Measurements from ENCODE around the gene SLC6A4.

The SLC6A4 gene
- total RNA-seq: 0 to 0.68 (median 0.06) reads per million in 9 experiments

GRCh38 chr17:30235386-30236296 is at the start of gene SLC6A4:
Gene SLC6A4 (minus strand): TSS chr17:30235697. CDS start chr17:30221958, 13,739 bp downstream.
- ATAC-seq (replicated peaks): no peak
- H3K27ac Mint-ChIP-seq: no peak within 1 kb of the TSS

DNA sequence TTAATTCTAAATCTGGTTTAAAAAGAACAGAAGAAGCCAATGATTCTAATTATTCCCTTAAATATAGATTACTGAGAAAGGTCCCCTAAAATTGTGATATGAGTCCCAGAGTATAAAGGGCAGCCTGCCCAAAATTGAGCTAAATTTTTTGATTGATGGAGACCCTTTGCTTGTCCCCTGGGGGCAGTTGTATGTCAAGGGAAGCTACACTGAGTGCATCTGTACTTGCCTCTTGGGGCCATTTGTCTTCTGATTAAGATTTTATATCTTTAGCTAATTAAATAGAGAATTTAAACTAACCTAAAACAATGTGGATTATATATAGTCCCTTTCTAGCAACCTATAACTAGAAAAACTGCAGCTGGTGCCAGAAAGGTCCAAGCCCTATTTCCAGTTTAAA is 43.7 kb upstream of the SLC6A4 start:
- Mint-ChIP-seq H3K36me3 (ENCODE audit: insufficient read depth) (peaks cover 53% of the 10 kb centered on the region), H3K27ac (no peak overlapping the region), H3K4me3 (no peak overlapping the region), H3K27me3 (no peaks in the 10 kb centered on the region), H3K4me1 (ENCODE audit: low read depth in 2 of 2) (peaks cover 6 to 8% of the 10 kb centered on the region in 2 donors), H3K9me3 (no peaks in the 10 kb centered on the region)
- ATAC-seq (replicated peaks) (no peak), DNase-seq (no peak)

More at GRCh38 chr17:30235386-30236296, at the start of gene SLC6A4:
- peaks cover 64 to 83% of the 10 kb centered on the region in 2 donors for H3K27me3 Mint-ChIP-seq
- H3K36me3 Mint-ChIP-seq (ENCODE audit: insufficient read depth): no peaks in the 10 kb centered on the region
- no peak for DNase-seq
- peaks cover 13 to 26% of the 10 kb centered on the region in 2 donors for H3K4me1 Mint-ChIP-seq (ENCODE audit: low read depth in 2 of 2)
- peak within 1 kb of the TSS; percentile 73 to 74 for H3K4me3 Mint-ChIP-seq
- H3K9me3 Mint-ChIP-seq: no peaks in the 10 kb centered on the region

- Mint-ChIP-seq H3K27ac (no peak overlapping the region), H3K36me3 (ENCODE audit: insufficient read depth) (peaks cover 56% of the 10 kb centered on the region), H3K27me3 (no peaks in the 10 kb centered on the region), H3K4me3 (no peak overlapping the region), H3K9me3 (no peaks in the 10 kb centered on the region), H3K4me1 (ENCODE audit: low read depth in 2 of 2) (peaks cover 6 to 8% of the 10 kb centered on the region in 2 donors)
- ATAC-seq (replicated peaks): no peak
- DNase-seq: no peak
Measured at GRCh38 chr17:30278032-30278431, 42.5 kb upstream of the SLC6A4 start.

- Mint-ChIP-seq H3K4me3 (no peak overlapping the region), H3K36me3 (ENCODE audit: insufficient read depth) (peaks cover 70% of the 10 kb centered on the region), H3K4me1 (ENCODE audit: low read depth in 2 of 2) (peaks cover 6 to 8% of the 10 kb centered on the region in 2 donors), H3K27ac (peak overlapping the region in 1 of 2 donors; percentile 41), H3K27me3 (no peaks in the 10 kb centered on the region), H3K9me3 (no peaks in the 10 kb centered on the region)
- DNase-seq: no peak
- no peak for ATAC-seq (replicated peaks)
Measured at GRCh38 chr17:30275911-30276310, 40.4 kb upstream of the SLC6A4 start.

DNA sequence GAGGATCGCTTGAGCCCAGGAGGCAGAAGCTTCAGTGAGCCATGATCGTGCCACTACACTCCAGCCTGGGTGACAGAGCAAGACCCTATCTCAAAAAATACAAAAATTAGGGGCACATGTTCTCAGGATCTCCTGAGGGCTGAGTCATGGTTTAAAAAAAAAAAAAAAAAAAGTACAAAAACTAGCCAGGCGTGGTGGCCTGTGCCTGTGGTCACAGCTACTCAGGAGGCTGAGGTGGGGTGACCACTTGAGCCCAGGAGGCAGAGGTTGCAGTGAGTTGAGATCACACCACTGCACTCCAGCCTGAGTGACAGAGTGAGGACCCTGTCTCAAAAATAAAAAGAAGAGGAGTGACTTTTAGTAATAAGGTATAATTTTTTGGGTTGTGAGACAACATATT is 39.4 kb upstream of the SLC6A4 start:
- Mint-ChIP-seq H3K27me3 (no peaks in the 10 kb centered on the region), H3K36me3 (ENCODE audit: insufficient read depth) (peaks cover 74% of the 10 kb centered on the region), H3K27ac (peak overlapping the region in 1 of 2 donors; percentile 60), H3K9me3 (no peaks in the 10 kb centered on the region), H3K4me3 (no peak overlapping the region), H3K4me1 (ENCODE audit: low read depth in 2 of 2) (peaks cover 6 to 8% of the 10 kb centered on the region in 2 donors)
- no peak for ATAC-seq (replicated peaks)
- no peak for DNase-seq

DNA sequence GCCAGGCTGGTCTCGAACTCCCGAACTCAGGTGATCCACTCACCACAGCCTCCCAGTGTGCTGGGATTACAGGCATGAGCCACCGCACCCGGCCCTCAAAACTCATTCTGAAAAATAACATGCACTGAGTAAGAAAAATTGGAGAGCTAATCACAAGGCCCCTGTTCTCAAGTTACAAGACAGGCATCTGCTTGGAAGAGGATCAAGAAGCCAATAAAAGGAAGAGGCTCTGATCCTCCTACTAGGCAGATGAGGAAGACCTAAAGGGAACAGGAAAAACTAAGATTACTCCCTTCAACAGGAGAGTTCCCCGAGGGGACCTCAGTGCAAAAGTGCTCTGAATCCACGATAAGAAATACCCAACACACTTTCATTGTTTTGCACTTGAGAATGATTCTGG is 37.9 kb upstream of the SLC6A4 start:
- ATAC-seq (replicated peaks) (no peak), DNase-seq (no peak)
- Mint-ChIP-seq H3K9me3 (no peaks in the 10 kb centered on the region), H3K4me1 (ENCODE audit: low read depth in 2 of 2) (peaks cover 6 to 11% of the 10 kb centered on the region in 2 donors), H3K27me3 (no peaks in the 10 kb centered on the region), H3K36me3 (ENCODE audit: insufficient read depth) (peaks cover 71% of the 10 kb centered on the region), H3K27ac (no peak overlapping the region), H3K4me3 (no peak overlapping the region)

DNA sequence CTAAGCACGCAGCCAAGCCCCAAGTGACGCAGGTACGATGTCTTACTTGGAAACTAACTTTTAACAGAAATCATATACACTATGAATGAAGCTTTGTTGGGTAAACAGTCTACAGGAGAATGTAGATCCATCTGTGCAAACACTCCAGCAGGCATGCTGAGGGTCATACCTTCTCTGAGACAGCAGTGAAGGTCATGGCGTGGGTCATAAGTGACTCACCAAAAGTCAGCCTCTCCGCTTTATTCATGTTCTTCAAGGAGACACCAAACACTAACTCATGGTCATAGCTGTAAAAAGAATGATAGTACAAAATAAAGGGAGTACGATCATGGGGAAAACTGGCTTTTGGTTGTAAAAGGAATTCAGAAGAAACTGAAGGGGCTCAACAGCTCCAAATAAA is 35.6 kb upstream of the SLC6A4 start:
- peaks cover 79% of the 10 kb centered on the region for H3K36me3 Mint-ChIP-seq (ENCODE audit: insufficient read depth)
- H3K27me3 Mint-ChIP-seq: no peaks in the 10 kb centered on the region
- H3K4me1 Mint-ChIP-seq (ENCODE audit: low read depth in 2 of 2): peaks cover 6 to 11% of the 10 kb centered on the region in 2 donors
- H3K27ac Mint-ChIP-seq: no peak overlapping the region
- DNase-seq (no peak), ATAC-seq (replicated peaks) (no peak)
- H3K4me3 Mint-ChIP-seq: no peak overlapping the region
- no peaks in the 10 kb centered on the region for H3K9me3 Mint-ChIP-seq

- ATAC-seq (replicated peaks) (no peak), DNase-seq (no peak)
- no peak overlapping the region for H3K4me3 Mint-ChIP-seq
- H3K36me3 Mint-ChIP-seq (ENCODE audit: insufficient read depth): peaks cover 71% of the 10 kb centered on the region
- no peak overlapping the region for H3K27ac Mint-ChIP-seq
- no peaks in the 10 kb centered on the region for H3K9me3 Mint-ChIP-seq
- peaks cover 0 to 6% of the 10 kb centered on the region in 2 donors for H3K4me1 Mint-ChIP-seq (ENCODE audit: low read depth in 2 of 2)
- H3K27me3 Mint-ChIP-seq: no peaks in the 10 kb centered on the region
Measured at GRCh38 chr17:30267625-30268024, 32.1 kb upstream of the SLC6A4 start.

DNA sequence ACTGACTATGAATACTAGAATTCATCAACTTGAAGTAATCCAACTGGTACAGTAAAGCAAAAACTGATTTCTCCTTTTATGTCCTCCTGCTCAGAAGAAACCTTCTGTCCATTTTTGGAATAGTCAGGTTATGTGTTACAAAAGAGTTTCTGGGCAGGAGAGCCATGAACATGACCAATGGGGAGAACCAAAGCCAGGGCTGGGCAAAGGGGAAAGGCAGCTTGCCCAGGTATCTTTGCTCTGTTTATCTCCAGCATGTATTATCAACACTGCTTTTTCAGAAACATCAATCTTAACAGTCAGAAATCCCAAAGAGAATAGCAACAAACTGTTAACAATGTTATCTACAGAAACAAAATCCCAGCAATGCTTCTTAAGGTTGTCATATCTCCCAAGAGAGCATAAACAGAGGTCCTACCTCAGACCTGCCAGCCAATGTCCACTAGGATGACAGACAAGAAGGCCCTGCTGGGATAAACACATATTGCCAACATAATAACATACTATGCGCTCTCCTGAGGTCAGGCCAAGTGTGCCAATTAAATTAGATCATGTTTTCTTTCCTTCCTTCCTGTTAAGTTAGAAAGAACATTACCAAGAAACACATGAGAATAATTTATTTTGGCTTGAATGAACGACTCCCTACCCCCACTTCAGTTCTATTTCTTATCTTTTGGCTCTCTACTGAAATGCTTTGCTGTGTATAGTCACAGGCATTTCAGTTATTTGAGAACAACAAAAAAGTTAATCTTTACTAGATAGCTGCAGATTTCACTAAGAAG is 28.2 kb upstream of the SLC6A4 start:
- Mint-ChIP-seq H3K4me1 (ENCODE audit: low read depth in 2 of 2) (peaks cover 0 to 6% of the 10 kb centered on the region in 2 donors), H3K27ac (peak overlapping the region in 1 of 2 donors; percentile 59), H3K36me3 (ENCODE audit: insufficient read depth) (peaks cover 54% of the 10 kb centered on the region), H3K27me3 (no peaks in the 10 kb centered on the region), H3K9me3 (no peaks in the 10 kb centered on the region), H3K4me3 (no peak overlapping the region)
- no peak for ATAC-seq (replicated peaks)
- DNase-seq: no peak

DNA sequence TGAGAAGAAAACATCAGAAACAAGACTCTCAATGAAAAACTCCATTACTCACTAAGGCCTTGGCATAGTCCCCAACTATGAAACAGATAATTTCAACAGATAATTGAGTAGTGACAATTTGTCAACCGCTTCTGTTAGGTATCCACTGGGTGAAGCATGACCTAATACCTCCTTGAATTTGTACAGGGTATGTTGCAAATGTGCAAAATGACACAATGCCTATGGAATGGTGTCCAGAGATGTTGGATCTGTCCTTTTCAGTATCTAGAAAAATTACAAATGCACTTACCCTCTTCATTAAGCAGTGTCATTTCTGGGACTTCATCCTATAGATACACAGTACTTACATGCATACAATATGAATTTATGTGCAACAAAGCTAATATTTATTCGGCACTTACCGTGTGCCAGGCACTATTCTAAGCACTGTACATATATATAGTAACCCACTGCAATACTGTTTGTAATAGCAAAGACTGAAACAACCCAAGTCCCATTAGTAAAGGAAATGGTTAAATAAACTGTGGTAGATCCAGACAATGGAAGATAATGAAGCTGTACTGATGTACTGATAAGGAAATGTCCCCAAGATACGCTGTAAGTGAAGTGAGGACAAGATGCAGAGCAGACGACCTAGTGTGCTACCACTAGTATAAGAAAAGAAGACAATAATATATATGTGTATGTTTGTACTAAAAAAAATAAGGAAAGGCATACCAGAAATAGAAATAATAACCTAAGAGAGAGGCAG is 21.4 kb upstream of the SLC6A4 start:
- Mint-ChIP-seq H3K9me3 (no peaks in the 10 kb centered on the region), H3K4me1 (ENCODE audit: low read depth in 2 of 2) (peaks cover 0 to 10% of the 10 kb centered on the region in 2 donors), H3K36me3 (ENCODE audit: insufficient read depth) (peaks cover 51% of the 10 kb centered on the region), H3K27me3 (no peaks in the 10 kb centered on the region), H3K27ac (no peak overlapping the region), H3K4me3 (no peak overlapping the region)
- ATAC-seq (replicated peaks): no peak
- DNase-seq: no peak

- ATAC-seq (replicated peaks) (no peak), DNase-seq (no peak)
- H3K36me3 Mint-ChIP-seq (ENCODE audit: insufficient read depth): peaks cover 46% of the 10 kb centered on the region
- H3K4me3 Mint-ChIP-seq: no peak overlapping the region
- H3K27me3 Mint-ChIP-seq: no peaks in the 10 kb centered on the region
- peaks cover 0 to 7% of the 10 kb centered on the region in 2 donors for H3K4me1 Mint-ChIP-seq (ENCODE audit: low read depth in 2 of 2)
- no peak overlapping the region for H3K27ac Mint-ChIP-seq
- no peaks in the 10 kb centered on the region for H3K9me3 Mint-ChIP-seq
Measured at GRCh38 chr17:30254150-30254549, 18.7 kb upstream of the SLC6A4 start.

DNA sequence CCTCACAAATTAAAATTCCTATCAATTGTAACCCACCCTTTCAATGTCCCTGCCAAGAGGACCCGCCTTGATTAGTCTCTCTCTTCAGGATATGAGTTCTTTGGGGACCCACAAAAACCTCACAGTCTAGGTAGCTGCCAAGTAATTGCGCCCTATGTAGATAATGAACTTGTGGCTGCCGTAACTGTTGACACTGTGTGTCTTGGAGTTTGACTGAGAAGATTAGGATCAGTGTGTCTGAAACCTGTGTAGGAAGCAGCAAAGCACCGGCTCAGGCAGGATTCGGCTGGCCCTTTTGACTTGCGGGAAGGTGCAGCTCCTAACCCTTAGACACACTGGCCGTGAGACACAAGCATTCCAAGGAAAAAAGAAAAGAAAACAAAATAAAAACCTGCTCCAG is 17.8 kb upstream of the SLC6A4 start:
- Mint-ChIP-seq H3K9me3 (no peaks in the 10 kb centered on the region), H3K27me3 (no peaks in the 10 kb centered on the region), H3K4me3 (no peak overlapping the region), H3K36me3 (ENCODE audit: insufficient read depth) (peaks cover 53% of the 10 kb centered on the region), H3K4me1 (ENCODE audit: low read depth in 2 of 2) (peaks cover 0 to 4% of the 10 kb centered on the region in 2 donors), H3K27ac (no peak overlapping the region)
- ATAC-seq (replicated peaks) (no peak), DNase-seq (no peak)

DNA sequence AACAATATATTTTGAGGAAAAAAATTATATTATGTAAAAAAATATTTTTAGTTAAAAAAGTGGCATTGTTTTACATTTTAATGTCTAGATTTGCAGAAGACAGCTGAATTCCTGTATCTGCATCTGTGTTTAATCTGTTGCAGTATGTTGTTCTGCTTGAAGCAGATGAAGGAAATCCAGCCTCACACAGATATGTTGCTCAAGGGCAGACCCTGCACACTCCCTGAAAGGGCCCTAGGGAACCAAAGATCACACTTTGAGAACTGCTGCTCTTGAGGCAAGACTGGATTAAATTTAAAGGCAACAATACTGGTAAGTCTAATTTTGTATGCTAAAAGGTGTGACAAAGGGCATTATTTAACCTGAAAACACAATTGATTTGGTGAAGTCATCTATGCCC is 16.4 kb upstream of the SLC6A4 start:
- no peak overlapping the region for H3K4me3 Mint-ChIP-seq
- ATAC-seq (replicated peaks) (no peak), DNase-seq (no peak)
- H3K27me3 Mint-ChIP-seq: no peaks in the 10 kb centered on the region
- H3K9me3 Mint-ChIP-seq: no peaks in the 10 kb centered on the region
- H3K27ac Mint-ChIP-seq: no peak overlapping the region
- H3K36me3 Mint-ChIP-seq (ENCODE audit: insufficient read depth): peaks cover 50% of the 10 kb centered on the region
- H3K4me1 Mint-ChIP-seq (ENCODE audit: low read depth in 2 of 2): peaks cover 0 to 2% of the 10 kb centered on the region in 2 donors

Data from effector memory CD8-positive, alpha-beta T cell (primary cell).